Stimulated activated CD8-positive, alpha-beta memory T cell treated with anti-CD3 and anti-CD28 coated beads, Interleukin-7, amount 100 ng/mL, for 1 hour (primary cell): Measurements from ENCODE around the gene SLC19A1.
"Not testable (repeated sequence)": the region's sequence is repeated elsewhere in the genome, so short reads cannot be mapped to it uniquely, and the experiment has no call there.

Experiments
- DNase-seq, 2 donors: peaks; one replicate each; pipeline ENCODE4 v3.0.0-alpha.2; 2020; ENCODE audit warnings: low read depth in 2 of 2

SLC19A1 gene

DNA sequence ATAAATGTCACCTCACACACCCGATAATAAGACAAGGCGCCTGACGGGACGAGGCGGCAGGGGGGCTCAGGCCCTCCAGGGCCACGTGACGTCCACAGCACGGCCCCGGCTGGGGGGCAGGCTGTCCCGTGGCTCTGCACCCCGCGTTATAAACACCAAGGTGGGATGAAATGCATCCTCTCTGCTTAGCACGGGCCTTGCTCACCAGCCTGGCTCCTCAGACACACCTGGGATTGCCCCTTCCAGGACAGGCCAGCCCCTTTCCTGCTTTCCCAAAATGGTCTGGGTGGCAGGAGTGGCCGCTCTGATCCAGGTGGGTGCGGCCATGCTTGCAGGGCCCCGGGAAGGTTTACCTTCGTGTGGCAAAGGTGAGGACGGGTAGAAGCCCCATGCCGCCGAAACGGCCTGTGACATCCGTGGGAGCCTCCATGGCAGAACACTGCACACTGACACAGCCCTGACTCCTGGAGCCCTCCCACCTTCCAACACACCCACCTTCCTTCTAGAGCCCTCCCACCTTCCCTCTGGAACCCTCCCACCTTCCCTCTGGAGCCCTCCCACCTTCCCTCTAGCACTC lies 35.9 kb downstream of the SLC19A1 start:
- DNase-seq, result no peak

DNA sequence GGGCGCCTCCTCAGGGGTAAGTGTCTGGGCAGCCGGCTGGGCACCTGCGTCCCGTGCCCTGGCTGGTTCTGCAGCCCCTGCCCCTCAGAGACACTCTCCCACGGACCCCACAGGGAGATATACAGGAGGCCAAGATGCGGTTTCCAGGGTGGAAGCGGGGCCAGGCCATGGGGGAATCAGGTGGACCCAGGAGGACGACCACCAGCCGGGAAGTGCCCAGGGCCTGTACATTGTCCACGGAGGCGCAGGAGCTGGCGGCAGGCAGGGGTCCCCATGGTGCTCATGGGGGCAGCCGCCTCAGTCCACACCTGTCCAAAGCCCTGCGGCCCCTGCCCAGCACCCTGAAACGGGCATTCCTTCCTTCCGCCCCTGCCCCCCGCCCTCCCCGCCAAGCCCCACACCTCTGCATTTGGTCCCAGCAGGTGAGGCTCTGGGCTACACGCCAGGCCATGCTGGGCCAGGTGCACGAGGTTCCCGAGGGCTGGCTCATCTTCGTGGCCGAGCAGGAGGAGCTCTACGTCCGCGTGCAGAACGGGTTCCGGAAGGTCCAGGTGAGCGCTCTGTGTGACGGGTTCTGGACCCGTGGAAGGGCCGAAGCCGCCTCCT lies 36.7 kb downstream of the SLC19A1 start:
- no peak for DNase-seq

DNA sequence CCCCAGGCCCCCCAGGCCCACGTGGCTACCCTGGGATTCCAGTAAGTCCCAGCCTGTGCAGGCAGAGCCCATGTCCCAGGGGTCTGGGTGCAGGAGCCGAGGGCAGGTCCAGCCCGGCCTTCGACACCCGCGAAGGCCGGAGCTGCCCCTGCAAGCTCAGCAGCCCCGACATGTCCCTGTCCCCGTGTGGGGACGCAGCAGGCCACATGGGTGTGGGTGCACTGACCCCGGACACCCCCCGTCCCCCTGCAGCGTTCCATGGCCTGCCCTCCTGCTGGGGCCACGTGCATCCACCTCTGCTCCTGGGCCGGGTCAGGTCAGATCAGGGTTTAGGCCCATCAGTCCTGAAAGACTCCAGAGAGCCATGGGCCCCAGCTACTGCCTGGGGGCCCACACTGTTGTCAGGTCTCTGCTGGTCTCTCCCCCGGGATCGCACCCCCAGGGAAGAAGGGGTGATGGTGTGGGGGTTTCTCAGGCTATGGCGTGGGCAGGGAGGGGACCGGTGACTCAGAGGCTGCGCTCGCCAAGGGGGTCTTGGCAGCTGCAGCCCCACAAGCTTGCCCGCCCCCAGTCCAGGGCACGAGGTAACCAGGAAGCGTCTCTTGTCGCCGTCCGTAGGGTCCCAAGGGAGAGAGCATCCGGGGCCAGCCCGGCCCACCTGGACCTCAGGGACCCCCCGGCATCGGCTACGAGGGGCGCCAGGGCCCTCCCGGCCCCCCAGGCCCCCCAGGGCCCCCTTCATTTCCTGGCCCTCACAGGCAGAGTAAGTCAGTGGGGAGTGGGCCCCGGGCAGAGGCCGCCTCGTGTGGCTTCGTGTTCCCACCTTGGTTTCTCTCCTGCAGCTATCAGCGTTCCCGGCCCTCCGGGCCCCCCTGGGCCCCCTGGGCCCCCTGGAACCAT lies 37.5 kb downstream of the SLC19A1 start:
- no peak for DNase-seq

DNA sequence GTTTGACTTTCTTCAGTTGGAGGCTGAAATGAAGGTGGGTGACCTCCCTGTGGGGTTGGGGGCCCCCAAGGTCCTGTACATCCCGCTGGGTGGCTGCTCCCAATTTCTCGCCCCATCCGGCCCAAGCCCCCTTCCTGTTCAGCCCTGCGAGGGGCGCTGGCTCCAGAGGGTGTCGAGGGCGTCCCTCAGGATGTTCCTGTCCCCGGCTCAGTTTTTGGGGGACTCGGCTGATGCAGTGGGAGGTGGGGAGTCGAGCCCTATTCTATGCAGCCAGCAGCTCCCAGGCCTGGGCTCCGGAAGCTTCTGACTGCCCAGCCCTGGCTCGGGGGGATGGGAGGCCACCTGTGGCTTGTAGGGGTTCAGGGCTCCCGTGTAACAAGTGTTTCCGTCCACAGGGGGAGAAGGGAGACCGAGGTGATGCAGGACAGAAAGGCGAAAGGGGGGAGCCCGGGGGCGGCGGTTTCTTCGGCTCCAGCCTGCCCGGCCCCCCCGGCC lies 38.2 kb downstream of the SLC19A1 start:
- DNase-seq, result no peak

DNA sequence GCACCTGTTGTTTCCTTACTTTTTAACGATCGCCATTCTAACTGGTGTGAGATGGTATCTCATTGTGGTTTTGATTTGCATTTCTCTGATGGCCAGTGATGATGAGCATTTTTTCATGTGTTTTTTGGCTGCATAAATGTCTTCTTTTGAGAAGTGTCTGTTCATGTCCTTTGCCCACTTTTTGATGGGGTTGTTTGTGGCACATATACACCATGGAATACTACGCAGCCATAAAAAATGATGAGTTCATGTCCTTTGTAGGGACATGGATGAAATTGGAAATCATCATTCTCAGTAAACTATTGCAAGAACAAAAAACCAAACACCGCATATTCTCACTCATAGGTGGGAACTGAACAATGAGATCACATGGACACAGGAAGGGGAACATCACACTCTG lies 39.0 kb downstream of the SLC19A1 start:
- DNase-seq, result not testable (repeated sequence)

DNA sequence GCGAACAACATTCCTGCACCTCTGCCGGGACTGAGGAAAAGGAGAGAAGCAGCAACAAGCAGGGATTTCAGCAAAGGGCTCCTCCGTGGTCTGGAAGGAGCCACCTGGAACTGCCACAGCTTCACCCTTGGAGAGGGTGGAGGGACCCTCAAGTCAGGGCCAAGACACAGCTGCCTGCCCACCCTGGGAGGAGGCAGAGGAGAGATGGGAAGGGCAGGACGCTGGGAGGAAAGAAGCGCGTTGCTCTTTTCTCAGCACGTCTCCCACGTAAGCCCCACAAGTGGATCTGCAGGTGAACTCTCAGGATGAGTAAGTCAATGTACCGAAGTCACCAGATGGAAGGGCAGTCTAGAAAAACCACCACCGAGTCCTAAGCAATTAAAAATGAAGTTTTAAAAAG lies 39.6 kb downstream of the SLC19A1 start:
- no peak for DNase-seq

DNA sequence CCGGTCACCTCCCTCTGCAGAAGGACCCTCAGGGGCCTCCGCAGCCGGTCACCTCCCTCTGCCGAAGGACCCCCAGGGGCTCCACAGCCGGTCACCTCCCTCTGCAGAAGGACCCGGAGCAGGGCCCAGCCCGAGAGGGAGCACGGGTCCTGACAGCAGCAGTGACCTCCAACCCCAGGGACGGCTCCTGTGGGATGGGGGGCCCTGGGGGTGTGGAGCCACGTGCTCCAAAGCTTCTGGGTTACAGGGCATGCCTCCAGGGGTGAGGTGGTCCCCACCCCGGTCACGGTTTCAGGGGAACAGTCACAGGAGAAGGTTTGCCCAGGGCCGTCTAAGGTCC lies 40.3 kb downstream of the SLC19A1 start:
- no peak for DNase-seq

DNA sequence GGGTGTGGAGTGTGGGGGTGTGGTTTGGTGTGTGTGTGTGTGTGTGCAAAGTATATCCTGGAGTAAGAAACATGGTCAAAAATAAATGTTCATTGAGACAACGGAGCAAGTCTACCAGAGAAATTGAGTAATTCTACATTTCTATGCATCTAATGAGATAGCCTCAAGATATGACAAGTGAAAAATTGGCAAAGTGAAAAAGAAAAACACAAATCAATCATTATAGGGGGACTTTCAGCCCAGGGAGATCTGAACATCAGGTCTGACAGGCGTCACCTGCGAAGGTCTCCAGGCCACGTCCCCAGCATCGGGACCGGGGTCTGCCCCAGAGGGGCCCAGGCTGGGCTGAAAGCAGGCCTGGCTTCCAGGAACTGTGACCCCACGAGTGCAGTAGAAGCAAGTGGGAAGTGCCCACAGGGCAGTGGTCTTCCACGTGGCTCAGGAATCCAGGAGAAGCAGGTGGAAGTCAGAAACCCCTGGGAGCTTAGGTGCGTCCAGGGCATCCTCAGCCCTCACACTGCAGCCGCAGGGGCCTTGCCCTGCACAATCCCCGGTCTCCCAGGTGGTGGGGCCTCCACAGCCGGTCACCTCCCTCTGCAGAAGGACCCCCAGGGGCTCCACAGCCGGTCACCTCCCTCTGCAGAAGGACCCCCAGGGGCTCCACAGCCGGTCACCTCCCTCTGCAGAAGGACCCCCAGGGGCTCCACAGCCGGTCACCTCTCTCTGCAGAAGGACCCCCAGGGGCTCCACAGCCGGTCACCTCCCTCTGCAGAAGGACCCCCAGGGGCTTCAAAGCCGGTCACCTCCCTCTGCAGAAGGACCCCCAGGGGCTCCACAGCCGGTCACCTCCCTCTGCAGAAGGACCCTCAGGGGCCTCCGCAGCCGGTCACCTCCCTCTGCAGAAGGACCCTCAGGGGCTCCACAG lies 40.9 kb downstream of the SLC19A1 start:
- DNase-seq, result not testable (repeated sequence)

DNA sequence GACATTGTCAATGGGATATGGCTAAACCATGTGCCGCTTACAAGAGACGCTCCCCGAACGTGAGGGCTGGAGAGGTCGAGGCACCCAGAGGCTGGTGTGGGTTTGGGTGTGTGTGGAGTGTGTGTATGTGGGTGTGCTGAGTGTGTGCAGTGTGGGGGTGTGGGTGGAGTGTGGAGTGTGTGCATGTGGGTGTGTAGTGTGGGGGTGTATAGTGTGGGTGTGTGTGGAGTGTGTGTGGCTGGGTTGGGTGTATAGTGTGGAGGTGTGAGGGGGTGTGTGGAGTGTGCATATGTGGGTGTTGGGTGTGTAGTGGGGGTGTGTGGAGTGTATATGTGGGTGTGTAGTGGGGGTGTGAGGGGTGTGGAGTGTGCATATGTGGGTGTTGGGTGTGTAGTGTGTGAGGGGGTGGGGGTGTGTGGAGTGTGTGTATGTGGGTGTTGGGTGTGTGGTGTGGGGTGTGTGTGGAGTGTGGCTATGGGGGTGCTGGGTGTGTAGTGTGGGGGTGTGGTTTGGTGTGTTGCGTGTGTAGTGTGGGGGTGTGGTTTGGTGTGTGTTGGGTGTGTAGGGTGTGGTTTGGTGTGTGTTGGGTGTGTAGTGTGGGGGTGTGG lies 42.2 kb downstream of the SLC19A1 start:
- DNase-seq, result no peak

DNA sequence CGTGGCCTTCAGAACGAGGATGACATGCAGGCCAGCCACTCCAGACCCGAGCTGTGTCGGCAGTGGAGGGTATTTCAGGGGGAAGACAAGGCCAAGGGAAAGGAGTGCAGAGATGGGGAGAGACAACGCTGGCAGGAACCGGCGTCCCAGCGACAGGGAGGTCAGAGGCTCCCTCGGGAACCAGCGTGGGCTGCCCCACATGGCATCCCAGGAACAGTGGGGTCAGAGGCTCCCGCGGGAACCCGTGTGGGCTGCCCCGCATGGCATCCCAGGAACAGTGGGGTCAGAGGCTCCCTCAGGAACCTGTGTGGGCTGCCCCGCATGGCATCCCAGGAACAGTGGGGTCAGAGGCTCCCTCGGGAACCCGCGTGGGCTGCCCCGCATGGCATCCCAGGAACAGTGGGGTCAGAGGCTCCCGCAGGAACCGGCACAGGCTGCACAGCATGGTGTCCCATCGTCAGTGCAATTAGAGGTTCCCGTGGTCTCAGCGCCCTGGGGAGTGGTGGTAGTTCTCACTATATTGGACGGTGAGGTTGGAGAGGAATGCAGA lies 43.0 kb downstream of the SLC19A1 start:
- DNase-seq, result no peak

DNA sequence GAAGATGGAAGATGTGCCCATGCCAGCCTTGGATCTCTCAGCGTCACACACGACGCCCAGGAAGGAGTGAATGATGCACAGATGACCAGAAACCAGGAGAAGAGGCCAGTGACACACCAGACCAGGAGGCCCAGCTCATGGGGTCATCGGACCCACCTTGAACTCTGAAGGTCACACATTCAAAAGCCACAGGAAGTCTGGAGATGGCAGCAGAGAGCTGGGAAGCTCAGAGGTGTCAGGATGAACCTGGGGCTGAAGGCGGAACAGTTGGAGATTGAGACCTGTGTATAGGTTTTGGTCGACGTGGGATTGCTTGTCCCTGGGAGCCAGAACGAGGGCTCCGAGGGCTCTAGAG lies 43.6 kb downstream of the SLC19A1 start:
- no peak for DNase-seq

DNA sequence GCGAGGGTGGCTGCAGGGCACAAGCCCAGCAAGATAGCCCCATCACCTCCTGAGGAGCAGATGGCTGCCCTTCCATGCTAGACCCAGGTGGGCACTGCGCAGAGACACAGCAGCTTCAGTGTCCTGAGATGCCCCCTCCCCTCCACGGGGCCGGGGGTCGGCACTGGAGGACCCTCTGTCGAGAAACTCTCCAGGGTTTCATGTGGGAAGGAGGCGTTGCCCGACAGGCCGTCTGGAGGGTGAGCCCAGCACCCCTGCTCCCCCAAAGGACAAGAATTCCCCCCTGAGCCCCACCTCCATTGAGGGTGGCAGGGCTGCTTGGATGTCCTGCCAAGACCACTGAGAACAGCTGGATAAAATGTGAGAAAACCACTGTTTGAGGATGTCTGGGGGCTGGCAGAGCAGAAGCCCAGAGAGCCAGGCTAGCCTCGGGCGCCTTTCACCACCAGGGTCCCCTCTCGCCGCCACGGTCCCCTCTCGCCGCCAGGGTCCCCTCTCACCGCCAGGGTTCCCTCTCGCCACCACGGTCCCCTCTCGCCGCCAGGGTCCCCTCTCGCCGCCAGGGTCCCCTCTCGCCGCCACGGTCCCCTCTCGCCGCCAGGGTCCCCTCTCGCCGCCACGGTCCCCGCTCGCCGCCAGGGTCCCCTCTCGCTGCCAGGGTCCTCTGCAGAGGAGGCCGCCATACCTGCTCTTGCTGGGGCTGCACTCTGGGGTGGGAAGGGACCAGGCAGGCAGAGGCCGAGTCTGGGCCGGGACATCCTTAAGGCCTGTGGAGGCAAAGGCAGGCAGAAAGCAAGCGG lies 44.2 kb downstream of the SLC19A1 start:
- no peak for DNase-seq

DNA sequence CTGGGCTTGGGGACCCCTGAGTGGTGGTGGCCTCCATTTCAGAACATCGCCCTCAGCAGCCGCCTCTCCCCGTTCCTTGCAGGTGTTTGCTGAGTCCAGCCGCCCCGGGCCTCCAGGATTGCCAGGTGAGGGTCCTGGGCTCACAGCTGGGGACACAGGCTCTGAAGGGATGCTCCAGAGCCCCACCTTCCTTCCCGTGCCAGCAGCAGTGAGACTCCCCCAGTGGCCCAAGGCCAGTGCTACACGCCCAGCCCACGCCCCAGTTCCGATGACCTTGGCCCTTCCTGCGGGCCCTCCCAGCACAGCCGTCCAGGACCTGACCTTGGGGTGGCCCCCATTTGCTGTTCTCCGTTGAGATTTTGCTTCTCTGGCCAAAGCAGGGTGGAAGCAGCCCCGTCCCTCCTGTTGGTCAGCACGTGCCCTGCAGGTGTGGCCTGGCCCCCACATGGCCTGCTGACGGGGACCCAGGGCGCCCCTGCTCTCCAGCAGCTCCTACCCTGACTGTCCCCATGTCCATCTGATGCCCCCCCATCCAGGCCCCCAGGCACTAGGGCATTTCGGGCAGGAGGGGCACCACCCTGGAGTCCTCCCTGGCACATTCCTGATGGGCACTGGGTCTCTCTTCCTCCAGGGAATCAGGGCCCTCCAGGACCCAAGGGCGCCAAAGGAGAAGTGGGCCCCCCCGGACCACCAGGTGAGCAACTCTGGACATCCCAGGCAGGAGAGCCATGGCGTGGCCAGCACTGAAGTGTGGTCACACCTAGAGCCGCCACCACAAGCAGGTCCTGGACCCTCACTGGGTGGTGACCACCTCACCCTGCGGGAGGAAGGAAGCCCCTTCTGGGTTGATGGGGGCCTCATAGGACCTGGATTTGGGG lies 45.0 kb downstream of the SLC19A1 start:
- DNase-seq, result no peak

DNA sequence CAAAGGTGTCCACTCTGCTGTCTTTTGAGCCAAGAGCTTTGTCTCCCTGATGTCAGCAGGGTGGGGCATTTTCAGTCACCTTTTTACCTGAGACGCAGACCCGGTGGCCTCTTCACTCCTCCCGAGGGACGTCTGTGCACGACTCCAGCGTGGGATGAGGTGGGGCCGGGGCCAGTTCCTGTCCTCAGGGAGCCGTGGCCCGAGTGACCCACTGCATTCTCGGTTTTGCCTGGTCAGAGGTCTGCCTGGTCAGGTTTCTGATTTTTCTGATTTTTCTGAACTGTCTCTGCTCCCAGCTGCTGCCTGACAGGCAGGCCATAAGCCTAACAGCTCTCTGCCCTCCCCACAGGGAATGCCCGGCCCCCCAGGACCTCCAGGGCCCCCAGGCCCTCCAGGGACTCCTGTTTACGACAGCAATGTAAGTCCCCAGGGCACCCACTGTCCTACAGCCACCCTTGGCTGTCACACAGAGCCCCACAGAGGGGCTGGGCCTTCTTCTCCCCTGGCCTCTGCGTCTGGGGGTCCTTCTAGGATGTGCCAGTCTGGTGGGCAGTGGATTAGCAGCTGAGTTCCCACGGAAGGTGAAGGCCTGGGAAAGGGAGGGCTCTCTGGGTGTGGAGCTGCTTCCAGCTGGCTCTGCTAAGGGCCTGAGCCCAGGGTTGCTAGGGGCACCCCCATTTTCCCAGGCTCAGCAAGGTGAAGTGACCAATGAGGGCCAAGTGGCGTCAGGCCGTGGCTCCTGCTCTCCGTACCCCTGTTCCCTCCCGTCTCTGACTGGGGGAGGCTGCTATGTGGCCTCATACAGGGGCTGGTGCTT lies 45.9 kb downstream of the SLC19A1 start:
- no peak for DNase-seq

DNA sequence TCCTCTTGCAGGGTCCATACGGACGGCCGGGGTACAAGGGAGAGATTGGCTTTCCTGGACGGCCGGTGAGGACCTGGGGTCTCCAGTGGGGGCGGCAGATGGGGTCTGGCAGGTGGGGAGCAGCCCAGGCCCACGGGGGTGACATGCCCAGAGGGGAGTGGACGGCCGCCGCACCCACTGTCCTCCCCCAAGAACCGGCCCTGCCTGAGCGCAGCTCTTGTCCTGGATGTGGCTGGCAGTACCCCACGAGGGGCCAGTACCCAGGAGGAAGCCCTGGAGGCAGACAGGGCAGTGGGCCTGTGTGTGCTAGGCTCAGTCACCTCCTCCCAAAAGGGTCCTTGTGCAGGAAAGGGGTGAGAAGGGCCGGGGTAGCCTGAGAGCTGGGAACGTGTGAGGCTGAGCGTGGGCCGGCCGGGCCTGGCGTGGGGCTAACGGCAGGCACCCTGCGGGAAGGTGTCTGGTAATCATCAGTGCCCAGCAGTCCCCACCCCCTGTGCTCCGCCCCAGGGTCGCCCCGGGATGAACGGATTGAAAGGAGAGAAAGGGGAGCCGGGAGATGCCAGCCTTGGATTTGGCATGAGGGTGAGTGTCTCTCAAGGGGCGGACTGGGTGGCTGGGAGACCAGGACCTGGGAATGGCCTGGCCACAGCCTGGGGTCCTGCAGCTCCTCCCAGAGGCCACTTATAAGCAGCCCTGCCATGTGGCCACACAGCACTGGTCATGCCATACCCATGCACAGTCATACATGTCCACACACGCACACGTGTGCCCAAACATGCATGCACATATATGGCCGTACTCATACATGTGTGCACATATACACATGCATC lies 47.2 kb downstream of the SLC19A1 start:
- no peak for DNase-seq

DNA sequence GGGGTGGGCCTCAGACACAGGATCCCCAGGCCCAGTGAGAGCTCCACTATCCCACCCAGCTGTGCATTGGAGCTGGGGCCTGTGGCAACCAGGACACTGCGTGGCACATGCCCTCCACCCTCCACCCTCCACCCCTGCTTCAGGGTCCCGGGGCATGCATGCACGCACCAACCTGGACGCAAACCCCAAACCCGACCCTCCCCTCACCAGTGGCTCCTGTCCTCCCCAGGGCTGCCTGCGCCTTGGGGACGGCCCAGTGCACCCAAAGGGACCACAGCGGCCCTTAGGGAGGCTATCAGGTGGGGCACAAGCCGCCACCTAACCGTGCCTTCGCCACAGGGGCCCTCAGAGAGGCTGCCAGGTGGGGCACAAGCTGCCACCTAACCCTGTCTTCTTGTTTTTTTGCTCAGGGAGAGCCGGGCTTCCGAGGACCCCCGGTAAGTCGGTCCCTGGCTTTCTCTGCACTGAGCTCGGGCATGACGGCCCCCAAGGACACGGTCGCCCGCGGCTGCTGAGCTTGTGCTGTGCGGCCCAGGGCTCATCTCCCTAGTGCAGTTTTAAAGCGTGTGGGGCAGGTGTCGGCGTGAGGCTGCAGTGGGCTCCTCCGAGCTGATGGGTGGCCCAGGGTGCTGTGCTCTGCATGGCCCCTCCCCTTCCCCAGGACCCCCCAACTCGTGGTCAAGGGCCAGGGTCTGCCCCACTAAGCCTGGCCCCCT lies 47.9 kb downstream of the SLC19A1 start:
- no peak for DNase-seq

DNA sequence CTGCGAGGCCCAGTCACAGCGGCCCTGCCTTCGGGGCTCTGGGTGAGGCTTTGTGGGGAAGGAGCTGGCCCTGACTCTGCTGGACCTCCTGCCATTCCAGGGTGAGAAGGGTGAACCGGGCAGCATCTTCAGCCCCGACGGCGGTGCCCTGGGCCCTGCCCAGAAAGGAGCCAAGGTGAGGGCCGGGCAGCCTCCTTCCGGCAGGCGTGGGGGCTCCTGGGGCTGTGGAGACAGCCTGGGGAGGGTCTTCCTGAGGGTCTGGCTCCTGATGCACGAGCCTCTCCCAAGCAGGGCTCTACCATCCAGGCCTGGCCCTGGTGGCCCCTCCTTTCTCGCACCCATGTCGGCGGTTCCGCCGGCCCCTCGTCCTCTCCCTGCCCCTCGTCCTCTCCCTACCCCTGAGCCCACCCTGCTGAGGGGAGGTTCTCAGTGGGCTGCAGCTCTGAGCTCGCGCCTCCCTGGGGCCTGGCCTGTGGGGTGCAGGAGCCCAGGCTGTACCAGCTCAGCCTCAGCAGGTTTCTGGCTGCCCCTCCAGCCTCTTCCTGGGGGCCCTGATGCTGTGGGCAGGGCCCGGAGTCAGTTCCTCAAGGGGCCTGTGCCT lies 48.7 kb downstream of the SLC19A1 start:
- no peak for DNase-seq
